HepG2 (cell line): ENCODE results near the gene MAP3K20. TPM values are rescaled to one million over a fixed set of nuclear protein-coding genes. Genes with fewer than 3 reads are reported as not detected.

Source experiments
- ATAC-seq: fragments of 200-7000 bp; cut with Tn5 transposase; 3 replicates; pipeline ENCODE4 v1.9.1; 2020; ENCODE audit warnings: mild to moderate bottlenecking, moderate library complexity
- BruUV-seq: library from RNA; stranded (reverse); fragments of 400-500 nt; replicated peaks from 2 replicates; lab custom pipeline; 2021; lab: Mats Ljungman, UMichigan
- CTCF ChIA-PET: fragments of 300-600 bp; formaldehyde crosslinking; extraction: SDS; loops from one replicate; lab custom pipeline; 2021; ENCODE audit warnings: low total read pairs, inconsistent platforms, low intra/inter-chr PET ratio; lab: Yijun Ruan, JAX
- POLR2A ChIA-PET: fragments of 350-600 bp; sonication (Branson Sonifier 250); formaldehyde crosslinking; loops from one replicate; lab custom pipeline; 2020; ENCODE audit warnings: antibody characterized with exemption, inconsistent platforms; lab: Yijun Ruan, JAX
- DNase-seq: peaks from one replicate; pipeline ENCODE4 v3.0.0-alpha.2; 2015; ENCODE audit warnings: low spot score
- FAIRE-seq: peaks from 3 replicates; lab custom pipeline; 2011; peaks lifted over from hg19 to GRCh38; lab: Jason Lieb, UNC
- H2AFZ ChIP-seq: one replicate; pipeline ENCODE4 v1.6.1; 2011; ENCODE audit warnings: low read length, inconsistent platforms
- H3K27ac ChIP-seq: fragments of 300-600 bp; 3 replicates; pipeline ENCODE4 v1.8.0; 2011; ENCODE audit warnings: mixed run types, mild to moderate bottlenecking, mixed read lengths, low read length, inconsistent platforms; ENCODE audit not compliant: insufficient read depth; ENCODE audit errors: extremely low read length
- H3K27me3 ChIP-seq, 2 experiments: fragments of 200-600 bp in 1 of 2; 2 replicates in 1 of 2; 3 replicates in 1 of 2; pipeline versions ENCODE4 v1.6.0 to v1.8.0; 2011; ENCODE audit warnings: low read length in 2 of 2, mild to moderate bottlenecking in 2 of 2, moderate library complexity in 2 of 2, inconsistent platforms in 1 of 2; ENCODE audit not compliant: insufficient read depth in 2 of 2, control insufficient read depth in 1 of 2
- H3K36me3 ChIP-seq, 2 experiments: fragments of 200-600 bp in 1 of 2; replicated peaks in 1 of 2; 2 replicates in 1 of 2; 3 replicates in 1 of 2; pipeline versions ENCODE4 v1.5.1 to v1.8.0; 2011; ENCODE audit warnings: low read length in 2 of 2, inconsistent platforms in 1 of 2; ENCODE audit not compliant: insufficient read depth in 2 of 2, control insufficient read depth in 1 of 2
- H3K4me1 ChIP-seq: 2 replicates; pipeline ENCODE4 v1.5.1; 2012; ENCODE audit warnings: low read length, inconsistent platforms; ENCODE audit not compliant: insufficient read depth
- H3K4me2 ChIP-seq: 2 replicates; pipeline ENCODE4 v1.6.0; 2011; ENCODE audit warnings: low read depth, low read length, inconsistent platforms
- H3K4me3 ChIP-seq, 3 experiments: fragments of 200-600 bp in 1 of 3; sonication (generic), shearing (Covaris generic) in 1 of 3; replicated peaks in 1 of 3; 2 replicates each; pipeline ENCODE4 v1.5.1; 2011 to 2016; ENCODE audit warnings: low read length in 3 of 3, inconsistent platforms in 2 of 3, low read depth in 2 of 3, mild to moderate bottlenecking in 2 of 3, control low read depth in 1 of 3, mixed read lengths in 1 of 3; ENCODE audit not compliant: insufficient read depth in 1 of 3
- H3K79me2 ChIP-seq: one replicate; pipeline ENCODE4 v1.6.1; 2011; ENCODE audit warnings: low read length, inconsistent platforms; ENCODE audit not compliant: insufficient read depth
- H3K9ac ChIP-seq: 2 replicates; pipeline ENCODE4 v1.6.0; 2011; ENCODE audit warnings: mild to moderate bottlenecking, low read depth, low read length, inconsistent platforms; ENCODE audit not compliant: insufficient read depth
- H3K9me3 ChIP-seq: 2 replicates; pipeline ENCODE4 v1.5.1; 2012; ENCODE audit warnings: mild to moderate bottlenecking, low read length
- H4K20me1 ChIP-seq: 2 replicates; pipeline ENCODE4 v1.6.0; 2011; ENCODE audit warnings: inconsistent platforms, mild to moderate bottlenecking, low read length, moderate library complexity; ENCODE audit not compliant: insufficient read depth
- CEBPB ChIP-seq: IDR thresholded peaks from 2 replicates; pipeline ENCODE4 v1.6.1; 2011; ENCODE audit warnings: low read depth, low read length, improper control_type of control experiment, borderline replicate concordance
- CEBPG ChIP-seq: IDR thresholded peaks from 2 replicates; pipeline ENCODE4 v1.6.1; 2016
- ZBTB49 ChIP-seq: sonication (generic); formaldehyde crosslinking; IDR thresholded peaks from 2 replicates; pipeline ENCODE4 v1.4.0; 2020; ENCODE audit warnings: missing genetic modification reagents, borderline replicate concordance
- ZNF629 ChIP-seq: sonication (generic); formaldehyde crosslinking; conservative IDR thresholded peaks from 2 replicates; pipeline ENCODE4 v1.5.0; 2020; ENCODE audit warnings: missing genetic modification reagents
- ZNF7 ChIP-seq: IDR thresholded peaks from 2 replicates; pipeline ENCODE4 v1.6.1; 2016; ENCODE audit warnings: missing biosample characterization, missing genetic modification reagents
- WGBS: methylation state at CpG from one replicate; pipeline ENCODE4 v1.1.6; 2017; ENCODE audit warnings: low lambda C conversion rate; 5-methylcytosine and 5-hydroxymethylcytosine counted together
- in situ Hi-C: cut with HindIII; loops from 2 replicates; pipeline ENCODE4 v1.10.0; 2017; ENCODE audit warnings: low pct_unique_long_range_greater_than_20kb; ENCODE audit not compliant: extremely low pct_ligation_motif_present
- intact Hi-C: fragments of 100-400 bp; cut with micrococcal nuclease; formaldehyde crosslinking; loops from one replicate; pipeline ENCODE4 v1.10.0; 2022; ENCODE audit not compliant: unreplicated experiment
- polyA plus RNA-seq, 8 experiments: library from polyadenylated mRNA; depleted of rRNA in 3 of 8; stranded (reverse) in 7 of 8; unstranded in 1 of 8; fragments of >200 nt; fragmentation: Illumina TruSeq in 4 of 8; extraction: Trizol in 4 of 8; gene quantifications; 2 replicates each; pipeline versions ENCODE4 v1.2.1 to v1.2.3, GENCODE V29; 2011 to 2016; ENCODE audit warnings: low read depth in 4 of 8, missing spikeins in 1 of 8, mixed read lengths in 1 of 8; ENCODE audit not compliant: insufficient read depth in 1 of 8
- total RNA-seq, 5 experiments: library from RNA; depleted of rRNA; stranded (reverse); fragments of >200 nt; fragmentation: Illumina TruSeq; extraction: Trizol; gene quantifications; 2 replicates each; pipeline ENCODE4 v1.2.3, GENCODE V29; 2016; ENCODE audit warnings: low read depth in 1 of 5

The MAP3K20 gene
- total and polyA plus RNA-seq, 2 of the 13 experiments (the other 11 are each of a cell fraction or from before 2014, with no cell fraction given) = 5.2 to 13.5 TPM

DNA sequence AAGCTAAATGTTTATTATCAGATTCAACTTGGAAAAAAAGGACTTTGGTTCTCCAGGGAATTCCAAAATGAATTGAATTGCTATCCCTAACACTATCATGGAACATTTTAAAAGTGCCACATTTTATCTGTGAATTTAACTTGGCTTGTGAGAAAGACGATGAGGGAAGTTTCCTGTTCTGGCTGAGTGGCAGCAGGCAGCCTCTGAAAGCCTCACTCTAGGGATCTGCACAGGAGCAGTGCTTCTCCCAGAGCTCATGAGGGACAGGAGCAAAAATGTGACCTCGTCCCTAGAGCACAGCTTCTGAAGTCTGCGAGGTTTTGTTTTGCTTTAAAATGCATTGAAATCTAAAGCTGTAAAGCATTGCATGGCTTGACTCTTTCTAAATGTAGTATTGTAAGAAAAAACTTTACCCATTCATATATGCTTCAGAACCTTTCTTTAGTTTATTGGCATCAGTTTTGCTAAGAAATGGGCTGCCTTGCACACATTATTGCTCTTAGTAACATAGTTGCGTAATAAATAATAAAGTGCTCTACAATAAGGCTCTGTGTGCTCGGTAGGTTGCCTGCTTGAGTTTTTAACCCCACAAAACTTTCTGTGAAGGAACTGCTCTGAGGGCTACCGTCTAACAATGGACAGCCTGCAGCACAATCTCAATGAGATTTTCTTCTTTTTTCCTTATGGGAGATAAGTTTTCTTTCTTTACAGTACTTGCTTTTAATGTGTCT is 142.8 kb downstream of the MAP3K20 start:
- POLR2A ChIA-PET = no interaction called here
- no peaks in the 10 kb centered on the region for H3K79me2 ChIP-seq
- TF ChIP-seq ZNF629 (peak; percentile 40), ZBTB49 (CRISPR knock-in tag) (no peak), ZNF7 (CRISPR knock-in tag) (peak; percentile 26; the same call in 1 of the 2 replicates), CEBPB (peak; percentile 94), CEBPG (peak; percentile 37; the same call in 1 of the 2 replicates)
- TF ChIP-seq, all 625 proteins: peak for 4
- 0 out of 2 replicates have a peak overlapping the region, but pooled peaks have one; percentile 1 for H3K4me2 ChIP-seq
- in situ Hi-C loops = no loop called here
- no peaks in the 10 kb centered on the region for H3K9me3 ChIP-seq
- peaks cover 11% of the 10 kb centered on the region for H3K4me1 ChIP-seq
- intact Hi-C loops = no loop called here
- 65% methylated on average over 6 of the region's 6 CpGs for WGBS
- no peaks in the 10 kb centered on the region for H3K27me3 ChIP-seq
- no TSS peak for BruUV-seq
- H4K20me1 ChIP-seq = no peaks in the 10 kb centered on the region
- H2AFZ ChIP-seq = no peak overlapping the region
- no peaks in the 10 kb centered on the region for H3K36me3 ChIP-seq
- ATAC-seq = peak; percentile 63; the same call in 2 of the 3 replicates
- CTCF ChIA-PET = no interaction called here
- peak overlapping the region; percentile 8 for H3K27ac ChIP-seq
- FAIRE-seq = no peak
- H3K4me3 ChIP-seq = no peak overlapping the region
- no peak overlapping the region for H3K9ac ChIP-seq
- peak; percentile 15 for DNase-seq
